GM12875 (cell line): ENCODE data around the gene TPO.
"Not testable (repeated sequence)": the region's sequence is repeated elsewhere in the genome, so short reads cannot be mapped to it uniquely, and the experiment has no call there.

ENCODE experiments used
- H3K4me3 ChIP-seq: one replicate; pipeline ENCODE4 v1.5.1; 2011; ENCODE audit warnings: low read depth, low read length, control low read depth
- TF ChIP-seq, protein P1 (sequence below): IDR thresholded peaks from 2 replicates; pipeline ENCODE4 v1.5.1; 2011; ENCODE audit warnings: low read depth, mild to moderate bottlenecking, control low read depth, inconsistent platforms, low read length, moderate library complexity, borderline replicate concordance; ENCODE audit not compliant: insufficient read depth

The TPO gene

DNA sequence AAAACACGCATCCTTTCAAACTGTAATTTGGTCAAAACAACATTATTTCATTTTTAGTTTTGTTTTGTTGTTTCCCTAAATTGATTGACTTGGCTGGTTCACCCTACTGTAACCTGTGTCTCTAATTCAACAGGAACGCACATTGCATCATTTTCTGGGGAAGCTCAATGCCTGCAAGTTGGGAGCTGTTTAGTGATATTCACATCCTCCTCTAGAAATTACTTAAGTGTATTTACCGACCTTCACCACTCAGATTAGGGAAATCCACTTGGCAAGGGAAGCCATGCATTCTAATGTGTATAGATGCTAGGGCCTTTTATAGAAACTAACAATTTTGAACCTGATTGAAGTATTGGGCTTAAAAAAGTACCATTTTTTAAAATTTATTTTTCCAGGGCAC is 7.3 kb upstream of the TPO start:
- TF ChIP-seq, protein P1, sequence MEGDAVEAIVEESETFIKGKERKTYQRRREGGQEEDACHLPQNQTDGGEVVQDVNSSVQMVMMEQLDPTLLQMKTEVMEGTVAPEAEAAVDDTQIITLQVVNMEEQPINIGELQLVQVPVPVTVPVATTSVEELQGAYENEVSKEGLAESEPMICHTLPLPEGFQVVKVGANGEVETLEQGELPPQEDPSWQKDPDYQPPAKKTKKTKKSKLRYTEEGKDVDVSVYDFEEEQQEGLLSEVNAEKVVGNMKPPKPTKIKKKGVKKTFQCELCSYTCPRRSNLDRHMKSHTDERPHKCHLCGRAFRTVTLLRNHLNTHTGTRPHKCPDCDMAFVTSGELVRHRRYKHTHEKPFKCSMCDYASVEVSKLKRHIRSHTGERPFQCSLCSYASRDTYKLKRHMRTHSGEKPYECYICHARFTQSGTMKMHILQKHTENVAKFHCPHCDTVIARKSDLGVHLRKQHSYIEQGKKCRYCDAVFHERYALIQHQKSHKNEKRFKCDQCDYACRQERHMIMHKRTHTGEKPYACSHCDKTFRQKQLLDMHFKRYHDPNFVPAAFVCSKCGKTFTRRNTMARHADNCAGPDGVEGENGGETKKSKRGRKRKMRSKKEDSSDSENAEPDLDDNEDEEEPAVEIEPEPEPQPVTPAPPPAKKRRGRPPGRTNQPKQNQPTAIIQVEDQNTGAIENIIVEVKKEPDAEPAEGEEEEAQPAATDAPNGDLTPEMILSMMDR, result no peak
- H3K4me3 ChIP-seq, result no peak overlapping the region

DNA sequence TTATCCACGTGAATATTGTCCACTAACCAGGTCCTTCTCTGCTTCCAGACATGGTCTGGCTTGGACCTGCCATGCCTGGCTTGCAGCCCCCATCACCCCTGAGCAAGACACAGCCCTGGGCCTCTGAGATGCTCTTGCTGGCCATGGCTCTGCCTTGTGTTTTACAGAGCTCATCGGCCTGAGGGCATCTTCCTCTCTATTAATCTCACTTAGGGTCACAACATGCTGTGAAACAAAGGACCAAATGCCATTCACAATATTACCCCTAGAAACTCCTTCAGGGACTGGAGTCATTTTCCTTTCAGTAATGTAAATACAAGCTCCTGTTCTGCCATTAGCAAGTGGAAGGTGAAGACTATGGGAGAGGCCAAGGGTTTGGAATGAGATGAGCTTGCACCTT is 6.8 kb upstream of the TPO start:
- H3K4me3 ChIP-seq, result no peak overlapping the region
- TF ChIP-seq, protein P1, result no peak

DNA sequence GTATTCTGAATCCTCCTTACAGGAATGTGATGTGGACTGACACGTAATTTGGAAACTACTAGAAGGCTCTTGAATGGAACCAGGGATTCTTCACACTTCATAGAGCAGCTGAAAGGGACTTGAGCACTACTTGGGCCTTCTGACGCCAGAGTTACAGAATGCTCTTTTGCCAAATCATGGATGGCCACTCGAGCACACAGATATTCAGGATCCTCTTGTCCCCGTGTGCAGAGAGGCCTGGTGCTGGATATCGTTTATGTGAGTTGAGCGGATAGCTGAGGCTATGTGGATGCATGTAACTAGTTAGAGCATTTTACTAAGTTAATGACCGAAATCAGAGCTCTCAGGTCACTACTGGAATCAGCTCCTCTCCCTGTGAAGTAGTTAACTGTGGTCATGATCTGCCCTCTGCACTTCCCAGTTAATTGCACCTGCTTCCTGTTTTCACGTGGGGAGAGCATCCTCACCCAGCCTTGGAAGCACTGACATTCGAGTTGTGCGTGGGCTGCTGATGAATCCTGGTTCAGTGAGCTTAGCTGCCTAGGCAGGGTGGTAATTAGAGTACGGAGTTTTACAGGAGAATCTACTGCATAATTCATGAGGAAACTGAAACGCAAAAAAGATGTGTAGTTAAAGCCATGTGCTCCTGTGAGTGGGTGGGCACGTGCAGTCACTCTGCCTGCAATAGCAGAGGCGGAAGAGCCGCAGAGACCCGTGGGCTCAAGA is 5.2 kb upstream of the TPO start:
- no peak overlapping the region for H3K4me3 ChIP-seq
- TF ChIP-seq, protein P1, result no peak

DNA sequence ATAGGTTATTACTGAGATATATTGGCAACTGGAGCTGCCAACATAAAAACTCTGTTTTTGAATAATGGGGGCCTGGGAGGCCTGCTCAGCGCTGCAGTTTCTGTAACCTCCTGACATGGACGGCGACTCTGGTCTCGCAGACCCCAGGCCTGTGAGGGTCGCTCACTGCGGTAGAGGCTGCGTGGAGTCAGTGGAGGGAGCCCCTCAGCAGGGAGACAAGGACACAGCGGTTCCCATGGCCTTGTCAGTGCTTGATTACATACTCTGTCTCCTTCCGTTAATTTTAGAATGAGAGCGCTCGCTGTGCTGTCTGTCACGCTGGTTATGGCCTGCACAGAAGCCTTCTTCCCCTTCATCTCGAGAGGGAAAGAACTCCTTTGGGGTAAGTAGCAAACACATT is 858 bp downstream of the TPO start:
- TF ChIP-seq, protein P1, result no peak
- no peak overlapping the region for H3K4me3 ChIP-seq

DNA sequence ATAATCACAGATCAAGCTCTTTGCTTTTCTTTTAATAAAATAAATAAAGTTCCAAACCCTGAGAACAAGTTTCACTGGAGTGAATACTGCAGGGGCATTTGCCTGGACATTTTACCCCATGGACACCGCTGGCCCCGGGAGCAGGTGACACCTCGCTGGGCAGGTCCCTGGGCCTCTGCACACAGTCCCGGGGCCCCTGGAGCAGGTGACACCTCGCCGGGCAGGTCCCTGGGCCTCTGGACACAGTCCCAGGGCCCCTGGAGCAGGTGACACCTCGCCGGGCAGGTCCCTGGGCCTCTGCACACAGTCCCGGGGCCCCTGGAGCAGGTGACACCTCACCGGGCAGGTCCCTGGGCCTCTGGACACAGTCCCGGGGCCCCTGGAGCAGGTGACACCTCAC is 1.6 kb downstream of the TPO start:
- H3K4me3 ChIP-seq, result not testable (repeated sequence)

DNA sequence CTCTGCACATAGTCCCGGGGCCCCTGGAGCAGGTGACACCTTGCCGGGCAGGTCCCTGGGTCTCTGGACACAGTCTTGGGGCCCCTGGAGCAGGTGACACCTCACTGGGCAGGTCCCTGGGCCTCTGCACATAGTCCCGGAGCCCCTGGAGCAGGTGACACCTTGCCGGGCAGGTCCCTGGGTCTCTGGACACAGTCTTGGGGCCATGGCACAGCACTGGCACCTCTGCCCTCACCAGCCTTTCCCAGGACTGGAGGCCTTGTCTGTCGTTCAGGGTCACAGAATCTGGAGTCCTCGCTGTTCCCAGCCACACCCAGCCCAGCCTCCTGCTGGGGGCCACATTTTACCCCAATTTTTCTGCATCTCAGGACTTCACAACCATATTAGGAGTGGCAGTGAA is 2.2 kb downstream of the TPO start:
- TF ChIP-seq, protein P1, result no peak
- no peak overlapping the region for H3K4me3 ChIP-seq

DNA sequence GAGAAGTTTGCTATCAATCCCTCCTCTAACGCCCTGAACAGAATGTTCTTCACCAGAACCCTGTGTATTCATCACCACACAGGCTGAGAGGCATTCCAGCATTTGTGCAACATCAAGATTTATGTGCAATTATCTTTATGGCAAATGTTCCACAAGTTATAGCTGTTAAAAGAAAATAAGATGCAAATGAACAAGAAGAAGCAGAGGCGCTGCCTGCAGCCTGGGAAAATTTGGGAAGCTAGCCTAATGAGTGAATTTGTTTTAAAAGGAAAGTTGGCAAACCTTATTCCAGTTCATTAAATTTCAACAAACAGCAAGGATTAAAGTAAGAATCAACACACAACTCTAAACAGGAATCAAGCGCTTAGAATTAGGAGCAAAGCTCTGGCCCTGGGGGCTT is 5.3 kb downstream of the TPO start:
- no peak overlapping the region for H3K4me3 ChIP-seq
- TF ChIP-seq, protein P1, result no peak

DNA sequence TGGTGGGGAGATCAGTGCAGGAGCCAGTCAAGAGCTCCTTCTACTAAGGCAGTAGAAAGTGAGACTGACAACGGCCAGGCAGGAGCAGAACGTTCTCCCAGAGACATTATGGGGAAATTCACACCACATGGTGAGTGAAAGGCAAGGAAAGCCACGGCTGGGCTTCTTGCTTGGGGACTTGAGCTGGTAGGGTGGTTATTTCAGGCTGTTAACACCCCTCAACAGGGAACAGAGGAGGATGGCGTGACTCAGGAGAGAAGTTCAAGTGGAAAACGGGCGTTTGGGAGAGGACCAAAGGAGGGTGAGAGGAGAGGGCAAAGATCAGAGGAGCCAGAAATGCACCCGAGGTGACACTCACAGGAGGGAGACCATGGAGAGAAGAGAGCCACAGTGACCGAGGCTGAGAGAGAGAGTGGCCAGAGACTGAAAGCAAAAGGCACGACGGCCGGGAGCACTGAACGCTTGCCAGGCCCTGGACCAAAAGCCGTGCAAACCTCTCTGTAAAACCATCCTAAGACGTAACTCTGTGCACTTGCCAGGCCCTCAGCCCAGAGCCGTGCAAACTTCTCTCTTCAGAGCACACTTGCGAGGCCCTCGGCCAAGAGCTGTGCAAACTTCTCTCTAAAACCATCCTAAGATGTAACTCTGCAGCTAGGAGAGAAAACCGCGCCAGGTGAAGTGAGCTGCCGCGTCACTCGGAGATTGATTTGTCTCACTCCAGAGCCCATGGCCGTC is 7.7 kb downstream of the TPO start:
- H3K4me3 ChIP-seq, result no peak overlapping the region
- TF ChIP-seq, protein P1, result no peak
